Duodenal mucosa (tissue), 2 donors: ENCODE results near the gene IST1.

ENCODE experiments used
- H3K27ac ChIP-seq: one replicate; pipeline ENCODE4 v1.7.0; 2013; ENCODE audit warnings: low read depth, low read length
- H3K27me3 ChIP-seq, 2 donors: one replicate each; pipeline ENCODE4 v1.7.0; 2013; ENCODE audit warnings: low read length in 2 of 2, control low read depth in 1 of 2; ENCODE audit not compliant: insufficient read depth in 2 of 2, control insufficient read depth in 1 of 2
- H3K36me3 ChIP-seq, 2 donors: one replicate each; pipeline ENCODE4 v1.7.0; 2013; ENCODE audit warnings: low read length in 2 of 2, control low read depth in 1 of 2; ENCODE audit not compliant: insufficient read depth in 2 of 2, control insufficient read depth in 1 of 2
- H3K4me1 ChIP-seq, 2 donors: one replicate each; pipeline ENCODE4 v1.7.0; 2013; ENCODE audit warnings: low read length in 2 of 2, control low read depth in 1 of 2; ENCODE audit not compliant: insufficient read depth in 2 of 2, control insufficient read depth in 1 of 2
- H3K4me3 ChIP-seq, 2 donors: one replicate each; pipeline ENCODE4 v1.7.0; 2013; ENCODE audit warnings: low read length in 2 of 2, low read depth in 1 of 2
- H3K9ac ChIP-seq, 2 donors: one replicate each; pipeline ENCODE4 v1.7.0; 2013; ENCODE audit warnings: low read length in 2 of 2, low read depth in 1 of 2
- H3K9me3 ChIP-seq, 2 donors: one replicate each; pipeline ENCODE4 v1.7.0; 2013; ENCODE audit warnings: low read length in 2 of 2, control low read depth in 1 of 2; ENCODE audit not compliant: control insufficient read depth in 1 of 2

Gene IST1

GRCh38 chr16:71894921-71895678 is at the start of gene IST1:
IST1 (plus strand) TSS chr16:71895531; CDS start chr16:71915641, 20,110 bp downstream.
- Histone ChIP-seq H3K9me3 (no peaks in the 10 kb centered on the region), H3K4me1 (peaks cover 5 to 23% of the 10 kb centered on the region in 2 donors), H3K36me3 (no peaks in the 10 kb centered on the region), H3K4me3 (peak within 1 kb of the TSS; percentile 84 to 100), H3K9ac (peak within 1 kb of the TSS; percentile 93 to 100), H3K27ac (peak within 1 kb of the TSS; percentile 99), H3K27me3 (no peaks in the 10 kb centered on the region)

GRCh38 chr16:71845639-71846430 is 49.5 kb upstream of the IST1 start, which contains the start of gene ATXN1L:
ATXN1L (plus strand) TSS chr16:71845976; CDS start chr16:71849741, 3,765 bp downstream.
- Histone ChIP-seq H3K4me1 (peaks cover 7 to 11% of the 10 kb centered on the region in 2 donors), H3K27ac (peak within 1 kb of the TSS; percentile 73), H3K4me3 (peak within 1 kb of the TSS; percentile 97 to 98), H3K9ac (peak within 1 kb of the TSS; percentile 85 to 88), H3K36me3 (peaks cover 8 to 23% of the 10 kb centered on the region in 2 donors), H3K9me3 (no peaks in the 10 kb centered on the region), H3K27me3 (no peaks in the 10 kb centered on the region)

GRCh38 chr16:71846431-71846830 is 48.9 kb upstream of the IST1 start:
- Histone ChIP-seq H3K9ac (peak overlapping the region; percentile 85 to 88), H3K36me3 (peaks cover 14 to 29% of the 10 kb centered on the region in 2 donors), H3K4me1 (peaks cover 7 to 11% of the 10 kb centered on the region in 2 donors), H3K27me3 (no peaks in the 10 kb centered on the region), H3K9me3 (no peaks in the 10 kb centered on the region), H3K4me3 (peak overlapping the region; percentile 97 to 98), H3K27ac (no peak overlapping the region)

GRCh38 chr16:71847096-71847495 is 48.2 kb upstream of the IST1 start:
- Histone ChIP-seq H3K27ac (no peak overlapping the region), H3K4me3 (peak overlapping the region; percentile 97 to 98), H3K27me3 (no peaks in the 10 kb centered on the region), H3K36me3 (peaks cover 14 to 34% of the 10 kb centered on the region in 2 donors), H3K9ac (peak overlapping the region; percentile 85 to 88), H3K9me3 (no peaks in the 10 kb centered on the region), H3K4me1 (peaks cover 7 to 11% of the 10 kb centered on the region in 2 donors)

- Histone ChIP-seq H3K27ac (no peak overlapping the region), H3K4me3 (no peak overlapping the region), H3K36me3 (peaks cover 14 to 36% of the 10 kb centered on the region in 2 donors)
These were observed 46.7 kb upstream of the IST1 start for GRCh38 chr16:71848622-71849021.

GRCh38 chr16:71851746-71852145 is 43.6 kb upstream of the IST1 start:
- no peak overlapping the region for H3K4me3 ChIP-seq
- peaks cover 13% of the 10 kb centered on the region in 2 donors for H3K4me1 ChIP-seq
- H3K9ac ChIP-seq = no peak overlapping the region
- H3K27ac ChIP-seq = no peak overlapping the region
- H3K27me3 ChIP-seq = no peaks in the 10 kb centered on the region
- peaks cover 14 to 44% of the 10 kb centered on the region in 2 donors for H3K36me3 ChIP-seq
- no peaks in the 10 kb centered on the region for H3K9me3 ChIP-seq

More at GRCh38 chr16:71848622-71849021, 46.7 kb upstream of the IST1 start:
- Histone ChIP-seq H3K9ac (no peak overlapping the region), H3K9me3 (no peaks in the 10 kb centered on the region), H3K4me1 (peaks cover 14 to 18% of the 10 kb centered on the region in 2 donors), H3K27me3 (no peaks in the 10 kb centered on the region)

- Histone ChIP-seq H3K36me3 (peaks cover 14 to 44% of the 10 kb centered on the region in 2 donors), H3K27me3 (no peaks in the 10 kb centered on the region), H3K9me3 (no peaks in the 10 kb centered on the region), H3K4me1 (peaks cover 9% of the 10 kb centered on the region in 2 donors), H3K4me3 (no peak overlapping the region), H3K27ac (no peak overlapping the region), H3K9ac (no peak overlapping the region)
These were observed 43.2 kb upstream of the IST1 start for GRCh38 chr16:71852158-71852557.

- peaks cover 7 to 8% of the 10 kb centered on the region in 2 donors for H3K4me1 ChIP-seq
- no peaks in the 10 kb centered on the region for H3K9me3 ChIP-seq
- H3K27ac ChIP-seq = no peak overlapping the region
- no peaks in the 10 kb centered on the region for H3K27me3 ChIP-seq
- no peak overlapping the region for H3K9ac ChIP-seq
- H3K4me3 ChIP-seq = no peak overlapping the region
- H3K36me3 ChIP-seq = peaks cover 14 to 44% of the 10 kb centered on the region in 2 donors
These were observed 42.8 kb upstream of the IST1 start for GRCh38 chr16:71852561-71852960.

- Histone ChIP-seq H3K36me3 (peaks cover 14 to 44% of the 10 kb centered on the region in 2 donors), H3K9me3 (no peaks in the 10 kb centered on the region), H3K27me3 (no peaks in the 10 kb centered on the region), H3K4me1 (peaks cover 7 to 8% of the 10 kb centered on the region in 2 donors), H3K27ac (no peak overlapping the region), H3K4me3 (no peak overlapping the region), H3K9ac (no peak overlapping the region)
These were observed 41.9 kb upstream of the IST1 start for GRCh38 chr16:71853413-71853812.
